ENCODE results near the gene RNF115. TPM values are rescaled to one million over a fixed set of nuclear protein-coding genes. Genes with fewer than 3 reads are reported as not detected.

The RNF115 gene
- total RNA-seq, result 10 to 100 TPM; 17.7 to 19.3 TPM
- 8.6 TPM for polyA plus RNA-seq (2013, experiment 1 of 2)
- polyA plus RNA-seq (2013, experiment 2 of 2), result 9.9 TPM
- long read RNA-seq, experiment 1, full-length matches to known transcripts, result 6 of 13 reads
- long read RNA-seq, experiment 1, partial matches to known transcripts, result 0 of 13 reads
- long read RNA-seq, experiment 1, other reads (novel, unspliced or antisense), result 7 of 13 reads
- long read RNA-seq, experiment 2, full-length matches to known transcripts, result 18 of 24 reads
- long read RNA-seq, experiment 2, partial matches to known transcripts, result 0 of 24 reads
- long read RNA-seq, experiment 2, other reads (novel, unspliced or antisense), result 6 of 24 reads
- long read RNA-seq, experiment 3, full-length matches to known transcripts, result 37 of 46 reads
- long read RNA-seq, experiment 3, partial matches to known transcripts, result 3 of 46 reads
- long read RNA-seq, experiment 3, other reads (novel, unspliced or antisense), result 6 of 46 reads
- long read RNA-seq, experiment 4, full-length matches to known transcripts, result 2 of 6 reads
- long read RNA-seq, experiment 4, partial matches to known transcripts, result 2 of 6 reads
- long read RNA-seq, experiment 4, other reads (novel, unspliced or antisense), result 2 of 6 reads

- no peaks in the 10 kb centered on the region for H3K4me1 ChIP-seq (ENCODE audit: control insufficient read depth, insufficient read depth, low read length)
- H3K9me3 ChIP-seq (ENCODE audit: control insufficient read depth, low read length), result no peaks in the 10 kb centered on the region
- no peaks in the 10 kb centered on the region for H3K27me3 ChIP-seq (ENCODE audit: control insufficient read depth, insufficient read depth, low read length, poor library complexity, severe bottlenecking)
- H3K27me3 Mint-ChIP-seq (ENCODE audit: insufficient read depth), result no peaks in the 10 kb centered on the region
- H3K27ac Mint-ChIP-seq, result peak within 1 kb of the TSS; percentile 98
- H3K36me3 ChIP-seq (ENCODE audit: control insufficient read depth, insufficient read depth, low read length), result peaks cover 30% of the 10 kb centered on the region
- H3K9me3 Mint-ChIP-seq, result peaks cover 1% of the 10 kb centered on the region
- H3K4me3 ChIP-seq (ENCODE audit: low read length), result peak within 1 kb of the TSS; percentile 97
- 0% methylated on average over 49 to 89 of the region's 89 CpGs for whole genome bisulfite sequencing, 2 experiments (ENCODE audit: insufficient coverage in 1 of 2, insufficient read length in 1 of 2)
- H3K36me3 Mint-ChIP-seq (ENCODE audit: low read depth), result peaks cover 33% of the 10 kb centered on the region
- H3K9ac ChIP-seq (ENCODE audit: extremely low read depth, low read length, poor library complexity, severe bottlenecking), result peak within 1 kb of the TSS; percentile 90
- H3K4me3 Mint-ChIP-seq, result peak within 1 kb of the TSS; percentile 99
- peaks cover 6% of the 10 kb centered on the region for H3K4me1 Mint-ChIP-seq
- H3K27ac ChIP-seq (ENCODE audit: low read depth, low read length), result peak within 1 kb of the TSS; percentile 96
- DNase-seq, result peak; percentile 97
- no peak for TF ChIP-seq CTCF (conservative IDR thresholded peaks at IDR 0.05)
These were observed at the start of gene RNF115, which contains the start of gene POLR3C for GRCh38 chr1:145823565-145824498. TSS of gene RNF115 (minus strand) at chr1:145824095. CDS start at chr1:145823873, 222 bp downstream. TSS of gene POLR3C (plus strand) at chr1:145824200. CDS start at chr1:145825777, 1,577 bp downstream.

GRCh38 chr1:145871994-145872924, 48.4 kb upstream of the RNF115 start:
- H3K9me3 Mint-ChIP-seq, result no peaks in the 10 kb centered on the region
- peaks cover 37% of the 10 kb centered on the region for H3K27me3 ChIP-seq (ENCODE audit: control insufficient read depth, insufficient read depth, low read length, poor library complexity, severe bottlenecking)
- H3K4me1 Mint-ChIP-seq, result peaks cover 15% of the 10 kb centered on the region
- no peaks in the 10 kb centered on the region for H3K36me3 ChIP-seq (ENCODE audit: control insufficient read depth, insufficient read depth, low read length)
- no peaks in the 10 kb centered on the region for H3K36me3 Mint-ChIP-seq (ENCODE audit: low read depth)
- no peaks in the 10 kb centered on the region for H3K9me3 ChIP-seq (ENCODE audit: control insufficient read depth, low read length)
- TF ChIP-seq CTCF (conservative IDR thresholded peaks at IDR 0.05), result no peak
- H3K27ac Mint-ChIP-seq, result no peak overlapping the region
- H3K9ac ChIP-seq (ENCODE audit: extremely low read depth, low read length, poor library complexity, severe bottlenecking), result no peak overlapping the region
- WGBS, 2 experiments (ENCODE audit: insufficient coverage in 1 of 2, insufficient read length in 1 of 2), result 53 to 70% methylated on average over 28 to 47 of the region's 47 CpGs
- DNase-seq, result peak; percentile 83
- H3K4me3 Mint-ChIP-seq, result peak overlapping the region; percentile 58
- H3K4me3 ChIP-seq (ENCODE audit: low read length), result no peak overlapping the region
- H3K27ac ChIP-seq (ENCODE audit: low read depth, low read length), result no peak overlapping the region
- H3K27me3 Mint-ChIP-seq (ENCODE audit: insufficient read depth), result peaks cover 56% of the 10 kb centered on the region
- no peaks in the 10 kb centered on the region for H3K4me1 ChIP-seq (ENCODE audit: control insufficient read depth, insufficient read depth, low read length)
